Thymus (tissue), 11 donors: ENCODE results near the gene TBC1D30. TPM values are rescaled to one million over a fixed set of nuclear protein-coding genes. Genes with fewer than 3 reads are reported as not detected.

Source experiments
- DNase-seq, 9 donors: peaks; one replicate each; pipeline ENCODE4 v3.0.0-alpha.2; 2013; ENCODE audit warnings: low spot score in 9 of 9, low read depth in 6 of 9, missing footprints in 1 of 9
- H3K27ac ChIP-seq, 2 donors: one replicate each; pipeline ENCODE4 v1.5.1; 2013; ENCODE audit warnings: control low read depth in 1 of 2, low read depth in 1 of 2, low read length in 1 of 2, mild to moderate bottlenecking in 1 of 2, moderate library complexity in 1 of 2
- H3K27me3 ChIP-seq, 2 donors: one replicate each; pipeline ENCODE4 v1.5.1; 2013; ENCODE audit warnings: low read length in 1 of 2; ENCODE audit not compliant: control insufficient read depth in 2 of 2, insufficient read depth in 1 of 2
- H3K36me3 ChIP-seq, 2 donors: one replicate each; pipeline ENCODE4 v1.5.1; 2013; ENCODE audit warnings: low read length in 1 of 2, mild to moderate bottlenecking in 1 of 2, moderate library complexity in 1 of 2; ENCODE audit not compliant: control insufficient read depth in 2 of 2, insufficient read depth in 2 of 2
- H3K4me1 ChIP-seq, 2 donors: one replicate each; pipeline ENCODE4 v1.5.1; 2013; ENCODE audit warnings: low read length in 2 of 2; ENCODE audit not compliant: control insufficient read depth in 2 of 2, insufficient read depth in 2 of 2
- H3K4me3 ChIP-seq, 2 donors: one replicate each; pipeline ENCODE4 v1.5.1; 2013; ENCODE audit warnings: low read length in 2 of 2, control low read depth in 1 of 2, mild to moderate bottlenecking in 1 of 2
- H3K9me3 ChIP-seq, 2 donors: one replicate each; pipeline ENCODE4 v1.5.1; 2013; ENCODE audit warnings: low read length in 1 of 2, mild to moderate bottlenecking in 1 of 2; ENCODE audit not compliant: control insufficient read depth in 2 of 2, insufficient read depth in 1 of 2
- WGBS: extraction: QIAGEN DNeasy Blood & Tissue Kit; methylation state at CpG from one replicate; pipeline ENCODE4 v1.1.7; 2013; 5-methylcytosine and 5-hydroxymethylcytosine counted together
- polyA plus RNA-seq: library from polyadenylated mRNA; stranded (reverse); fragments of 200-250 nt; gene quantifications from one replicate; pipeline ENCODE4 v1.2.3, GENCODE V29; 2013
- total RNA-seq: library from RNA; stranded (reverse); fragments of 120-200 nt; gene quantifications from one replicate; pipeline ENCODE4 v1.2.4, GENCODE V29; 2013
- donor health status: healthy.

Gene TBC1D30
- total and polyA plus RNA-seq, 2 donors, result 0.42 to 0.91 TPM

DNA sequence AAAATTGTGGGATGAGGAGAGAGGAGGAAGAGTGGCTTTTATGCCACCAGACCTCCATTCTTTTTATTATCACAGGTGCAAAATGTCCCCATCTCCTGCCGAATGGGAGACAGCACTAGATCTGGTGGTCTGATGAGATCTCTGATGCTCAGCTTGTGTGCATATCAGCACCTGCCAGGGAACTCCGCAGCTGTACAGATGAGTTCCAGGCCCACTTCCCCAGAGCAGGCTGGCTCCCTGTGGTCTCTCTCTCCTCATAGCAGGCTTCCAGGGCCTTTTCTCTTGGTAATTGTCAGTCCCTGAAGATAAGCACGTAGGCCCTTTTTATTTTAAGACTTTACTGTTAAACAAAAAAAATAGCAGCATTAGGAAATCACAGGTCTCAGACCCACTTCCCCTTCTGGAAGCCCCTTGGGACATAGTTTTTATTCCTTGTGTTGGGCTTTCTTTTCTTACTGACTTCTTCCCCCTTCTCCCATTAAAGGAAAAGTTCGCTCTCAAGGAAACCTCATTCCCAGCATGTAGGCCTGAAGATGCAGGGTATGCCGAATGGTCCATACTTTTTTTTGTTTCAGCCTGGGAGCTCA, 4.5 kb upstream of the TBC1D30 start:
- 87% methylated on average over 5 of the region's 5 CpGs for WGBS
- Histone ChIP-seq H3K9me3 (peaks cover 0 to 5% of the 10 kb centered on the region in 2 donors), H3K4me1 (peaks cover 4% of the 10 kb centered on the region in 2 donors), H3K4me3 (no peak overlapping the region), H3K36me3 (no peaks in the 10 kb centered on the region), H3K27ac (no peak overlapping the region), H3K27me3 (peaks cover 20 to 27% of the 10 kb centered on the region in 2 donors)
- DNase-seq, result no peak

DNA sequence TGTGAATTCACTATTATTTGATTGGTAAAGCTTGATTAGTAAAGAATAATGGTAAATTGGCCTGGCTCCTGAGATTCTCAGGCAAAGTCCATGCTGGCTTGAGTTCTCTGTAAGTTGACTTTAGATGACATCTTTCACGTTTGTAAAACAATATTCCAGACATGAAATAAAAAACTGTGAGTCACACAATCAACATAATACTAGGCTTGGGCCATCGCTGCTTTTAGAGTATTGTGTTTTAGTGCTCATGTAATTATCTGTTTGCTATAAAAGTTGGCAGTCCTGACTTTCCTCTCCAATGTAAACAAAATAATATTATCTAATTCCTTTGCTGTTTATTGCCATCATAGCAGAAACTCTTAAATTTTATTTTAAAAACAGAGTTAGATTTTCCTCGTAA, 3.9 kb upstream of the TBC1D30 start:
- H3K4me1 ChIP-seq, result peaks cover 4 to 10% of the 10 kb centered on the region in 2 donors
- peaks cover 0 to 9% of the 10 kb centered on the region in 2 donors for H3K9me3 ChIP-seq
- peaks cover 27 to 34% of the 10 kb centered on the region in 2 donors for H3K27me3 ChIP-seq
- no peak for DNase-seq
- H3K27ac ChIP-seq, result no peak overlapping the region
- H3K36me3 ChIP-seq, result no peaks in the 10 kb centered on the region
- no peak overlapping the region for H3K4me3 ChIP-seq
- WGBS, result 95% methylated on average over 3 of the region's 3 CpGs

DNA sequence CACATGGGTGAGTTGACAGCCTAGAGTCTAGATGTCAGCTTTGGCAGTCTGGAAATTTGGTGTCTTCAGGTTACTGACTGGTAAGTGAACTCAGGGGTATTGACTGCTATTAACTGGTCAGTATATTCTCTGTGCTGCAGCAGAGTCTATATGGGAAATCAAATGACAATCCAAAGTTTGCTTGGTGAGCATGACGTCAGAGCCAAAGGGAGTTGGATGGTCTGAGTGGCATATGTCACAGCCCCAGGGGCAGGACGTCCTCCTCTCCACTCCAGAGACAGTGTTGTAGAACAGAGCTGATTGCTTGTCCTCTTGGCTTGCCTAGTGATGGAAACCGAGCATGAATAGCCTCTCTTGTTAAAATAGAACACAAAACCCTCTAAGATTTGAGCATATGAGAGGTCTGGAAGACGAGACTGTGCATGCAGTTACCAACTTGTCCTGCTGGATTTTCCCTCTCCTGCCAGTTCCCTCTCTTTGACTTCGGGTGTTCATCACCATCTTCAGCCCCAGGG, 3.3 kb upstream of the TBC1D30 start:
- WGBS, result 82% methylated on average over 5 of the region's 5 CpGs
- Histone ChIP-seq H3K27ac (no peak overlapping the region), H3K9me3 (peaks cover 0 to 11% of the 10 kb centered on the region in 2 donors), H3K27me3 (peaks cover 33 to 40% of the 10 kb centered on the region in 2 donors), H3K36me3 (no peaks in the 10 kb centered on the region), H3K4me3 (no peak overlapping the region), H3K4me1 (peaks cover 4 to 12% of the 10 kb centered on the region in 2 donors)
- no peak for DNase-seq

DNA sequence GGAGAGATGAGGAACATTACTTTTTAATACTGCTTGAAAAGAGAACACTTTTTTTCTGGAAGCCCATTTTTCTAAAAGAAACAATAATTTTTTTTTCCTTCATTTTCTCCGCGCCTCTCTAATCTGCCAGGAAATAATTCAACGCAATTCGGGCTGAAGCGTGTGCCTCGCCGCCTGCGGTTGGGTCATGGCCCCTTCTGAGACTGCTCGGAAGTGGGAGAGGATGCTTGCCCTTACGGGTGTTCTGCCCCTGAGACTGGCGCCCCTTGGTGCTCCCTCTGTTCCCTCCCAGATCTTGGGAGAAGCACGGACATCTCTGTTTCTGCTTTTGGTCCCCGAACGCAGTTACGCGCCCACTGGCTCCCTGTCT, 332 bp upstream of the TBC1D30 start:
- Histone ChIP-seq H3K27ac (no peak overlapping the region), H3K36me3 (no peaks in the 10 kb centered on the region), H3K9me3 (peaks cover 0 to 11% of the 10 kb centered on the region in 2 donors), H3K4me3 (peak overlapping the region in 1 of 2 donors; percentile 41), H3K27me3 (peaks cover 44 to 61% of the 10 kb centered on the region in 2 donors), H3K4me1 (peaks cover 4 to 12% of the 10 kb centered on the region in 2 donors)
- peak in 1 of 9 donors; percentile 7 for DNase-seq
- WGBS, result under 1% methylated on average over 16 of the region's 16 CpGs

GRCh38 chr12:64825143-64826021, 935 bp downstream of the TBC1D30 start:
- H3K27me3 ChIP-seq, result peaks cover 42 to 61% of the 10 kb centered on the region in 2 donors
- peaks cover 0 to 11% of the 10 kb centered on the region in 2 donors for H3K9me3 ChIP-seq
- WGBS, result 5% methylated on average over 51 of the region's 51 CpGs
- H3K27ac ChIP-seq, result no peak overlapping the region
- no peak for DNase-seq
- peaks cover 4 to 12% of the 10 kb centered on the region in 2 donors for H3K4me1 ChIP-seq
- H3K4me3 ChIP-seq, result peak overlapping the region in 1 of 2 donors; percentile 41
- no peaks in the 10 kb centered on the region for H3K36me3 ChIP-seq

DNA sequence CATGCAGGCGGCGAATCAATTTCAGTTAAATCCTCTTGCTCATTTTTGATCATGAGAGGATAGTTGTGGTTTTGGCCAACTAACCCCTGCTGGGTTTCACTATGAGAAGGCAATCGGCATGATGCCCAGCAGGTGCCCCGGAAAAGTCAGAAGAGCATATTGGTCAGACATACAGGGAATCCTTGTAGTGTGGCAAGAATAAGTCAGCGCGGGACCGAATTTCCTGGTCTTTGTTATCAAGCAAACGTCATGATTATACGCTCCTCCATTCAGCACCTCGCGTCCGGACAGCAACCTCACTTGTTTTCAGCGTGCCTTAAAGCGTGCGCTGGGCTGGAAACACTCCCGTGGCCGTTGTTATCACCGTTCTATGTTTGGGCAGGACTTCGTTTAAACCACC, 1.8 kb downstream of the TBC1D30 start:
- H3K4me1 ChIP-seq, result peaks cover 4 to 12% of the 10 kb centered on the region in 2 donors
- 9% methylated on average over 19 of the region's 19 CpGs for WGBS
- peaks cover 0 to 11% of the 10 kb centered on the region in 2 donors for H3K9me3 ChIP-seq
- peaks cover 42 to 59% of the 10 kb centered on the region in 2 donors for H3K27me3 ChIP-seq
- H3K4me3 ChIP-seq, result no peak overlapping the region
- H3K27ac ChIP-seq, result no peak overlapping the region
- H3K36me3 ChIP-seq, result no peaks in the 10 kb centered on the region
- DNase-seq, result peak in 8 of 9 donors; percentile 14 to 69 (median 36)

- DNase-seq, result no peak
Observed at GRCh38 chr12:64828713-64829112, 4.3 kb downstream of the TBC1D30 start.

DNA sequence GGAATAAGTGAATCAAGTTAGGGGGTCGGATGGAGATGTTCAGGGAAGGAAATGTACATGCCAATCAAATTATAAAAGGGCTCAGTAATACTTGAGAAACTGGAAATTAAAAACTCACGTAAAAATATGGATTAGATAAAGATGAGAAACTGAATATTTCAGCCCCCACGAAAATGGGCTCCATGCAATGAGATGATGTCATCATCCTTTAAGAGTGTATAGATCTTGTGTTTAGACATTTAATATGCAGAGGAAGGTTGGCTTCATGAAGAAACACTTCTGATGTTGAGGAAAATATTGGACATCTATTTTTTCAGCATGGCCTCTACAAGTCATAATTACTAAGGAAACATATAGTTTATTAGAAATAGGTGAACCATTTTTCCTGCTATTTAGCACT, 9.5 kb downstream of the TBC1D30 start:
- WGBS, result 95% methylated on average over 3 of the region's 3 CpGs
- no peak for DNase-seq
- H3K4me3 ChIP-seq, result no peak overlapping the region
- H3K27ac ChIP-seq, result no peak overlapping the region
- no peaks in the 10 kb centered on the region for H3K9me3 ChIP-seq
- peaks cover 0 to 2% of the 10 kb centered on the region in 2 donors for H3K27me3 ChIP-seq
- H3K4me1 ChIP-seq, result no peaks in the 10 kb centered on the region
- no peaks in the 10 kb centered on the region for H3K36me3 ChIP-seq

More at GRCh38 chr12:64828713-64829112, 4.3 kb downstream of the TBC1D30 start:
- Histone ChIP-seq H3K4me1 (peaks cover 4 to 12% of the 10 kb centered on the region in 2 donors), H3K27ac (no peak overlapping the region), H3K27me3 (peaks cover 34 to 46% of the 10 kb centered on the region in 2 donors), H3K36me3 (no peaks in the 10 kb centered on the region), H3K4me3 (no peak overlapping the region), H3K9me3 (peaks cover 0 to 11% of the 10 kb centered on the region in 2 donors)
- 89% methylated on average over 6 of the region's 6 CpGs for WGBS

GRCh38 chr12:64835901-64836300, 11.5 kb downstream of the TBC1D30 start:
- H3K36me3 ChIP-seq, result no peaks in the 10 kb centered on the region
- no peaks in the 10 kb centered on the region for H3K27me3 ChIP-seq
- no peak for DNase-seq
- no peak overlapping the region for H3K4me3 ChIP-seq
- H3K9me3 ChIP-seq, result no peaks in the 10 kb centered on the region
- H3K4me1 ChIP-seq, result no peaks in the 10 kb centered on the region
- H3K27ac ChIP-seq, result no peak overlapping the region
- WGBS, result 95% methylated on average over 4 of the region's 4 CpGs
